ENCODE measurements around the gene TMEM9.

TMEM9 gene

DNA sequence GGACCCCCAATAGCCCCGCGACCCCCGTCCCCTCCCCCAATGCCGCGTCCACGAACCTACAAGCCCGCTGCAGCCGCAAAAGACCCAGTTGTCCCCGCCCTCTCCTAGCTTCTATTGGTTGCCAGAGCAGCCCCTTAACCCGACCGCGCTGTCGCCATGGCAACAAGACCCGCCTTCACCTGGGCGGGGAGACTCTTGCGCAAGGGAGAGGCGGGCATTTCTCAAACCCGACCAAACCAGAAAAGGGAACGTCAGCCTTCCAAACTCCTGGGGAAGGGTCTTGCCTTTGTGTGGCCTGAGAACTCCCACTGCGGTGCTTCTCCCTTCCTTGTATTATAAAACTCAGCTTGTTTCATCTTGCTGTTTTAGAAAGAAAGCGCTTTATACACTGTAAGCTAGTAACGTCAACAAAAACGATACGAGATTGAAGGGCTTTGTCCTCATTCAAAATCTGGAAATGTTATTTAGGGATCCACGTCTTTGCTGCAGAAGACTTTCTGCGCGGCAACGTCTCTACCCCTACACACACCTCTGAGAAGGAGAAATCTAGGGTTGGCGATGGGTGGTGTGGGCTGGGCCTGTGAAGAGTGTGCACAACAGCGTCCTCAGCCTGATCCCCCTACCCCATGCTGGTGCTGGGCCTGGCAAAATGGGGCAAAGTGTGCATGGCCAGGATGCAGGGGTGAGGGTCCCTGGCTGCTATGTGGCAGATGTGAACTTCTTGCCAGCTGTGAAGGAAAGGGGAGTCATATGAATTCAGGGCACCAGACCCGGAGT lies at the start of gene TMEM9:
Gene TMEM9, minus strand, starts transcription at position 86 of the 777 bp plus-strand sequence. CDS start 551 bp downstream, outside the sequence.
- peak; percentile 36 for DNase-seq

GRCh38 chr1:201198598-201198997 lies 44.3 kb upstream of the TMEM9 start:
- DNase-seq, result no peak

- no peak for DNase-seq
These were observed 39.8 kb upstream of the TMEM9 start for GRCh38 chr1:201194046-201194445.

GRCh38 chr1:201192261-201192788 lies 38.1 kb upstream of the TMEM9 start:
- DNase-seq, result no peak

DNA sequence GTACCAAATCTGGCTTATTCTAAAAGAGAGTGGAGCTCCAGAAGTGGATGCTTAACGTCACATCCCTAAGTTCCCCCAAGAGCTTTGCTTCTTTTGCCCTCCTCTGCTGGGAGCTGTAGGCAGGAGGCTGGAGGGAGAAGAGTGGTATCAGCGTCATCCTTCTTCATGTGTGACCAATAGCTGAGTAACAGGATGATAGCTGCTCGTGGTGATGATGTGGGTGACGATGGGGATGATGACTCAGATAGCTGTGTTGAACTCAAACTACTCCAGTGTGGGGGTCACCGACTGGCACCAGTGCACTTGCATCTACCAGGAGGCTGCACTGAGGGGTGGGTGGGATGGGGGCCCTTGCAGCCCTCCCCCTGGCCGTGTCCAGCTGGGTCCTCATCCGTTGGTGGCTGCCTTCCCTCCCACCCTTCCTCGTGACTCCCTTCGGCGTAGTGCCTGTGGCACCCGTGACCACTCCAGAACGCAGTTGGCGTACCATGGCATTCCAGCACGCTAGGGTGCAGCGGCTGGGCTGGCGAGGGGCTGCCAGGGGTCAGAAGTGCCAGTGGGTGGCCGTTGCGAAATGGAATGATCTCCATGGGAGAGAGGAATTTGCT lies 37.5 kb upstream of the TMEM9 start:
- DNase-seq, result no peak

- no peak for DNase-seq
These were observed 36.4 kb upstream of the TMEM9 start, which contains the start of gene IGFN1 for GRCh38 chr1:201190624-201191051. Gene IGFN1, plus strand, starts transcription at chr1:201190824. Its CDS starts 2,470 bp downstream, at chr1:201193294.

GRCh38 chr1:201190005-201190404 lies 35.7 kb upstream of the TMEM9 start:
- no peak for DNase-seq

DNA sequence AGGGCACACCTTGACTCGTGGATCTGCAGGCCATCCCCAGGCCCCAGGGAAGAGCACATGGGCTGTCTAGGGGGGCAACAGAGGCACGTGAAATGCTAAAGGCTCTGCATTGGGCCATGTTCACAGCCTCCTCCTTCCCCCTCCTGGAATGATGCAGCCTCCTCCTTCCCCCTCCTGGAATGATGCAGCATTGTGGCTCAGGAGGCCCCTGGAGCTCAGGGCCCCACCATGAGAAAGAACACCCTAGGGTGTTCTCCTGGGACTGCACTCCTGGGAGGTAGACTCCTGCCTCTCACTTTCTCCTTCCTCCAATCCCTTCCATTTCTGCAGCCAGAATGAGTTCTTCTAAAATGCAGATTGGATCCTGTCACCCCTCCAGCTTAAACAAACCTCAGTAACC lies 34.8 kb upstream of the TMEM9 start:
- DNase-seq, result no peak

GRCh38 chr1:201186192-201186591 lies 31.9 kb upstream of the TMEM9 start:
- no peak for DNase-seq

- no peak for DNase-seq
These were observed 31.4 kb upstream of the TMEM9 start for GRCh38 chr1:201185527-201186128.

GRCh38 chr1:201185123-201185453 lies 30.8 kb upstream of the TMEM9 start:
- DNase-seq, result no peak

DNA sequence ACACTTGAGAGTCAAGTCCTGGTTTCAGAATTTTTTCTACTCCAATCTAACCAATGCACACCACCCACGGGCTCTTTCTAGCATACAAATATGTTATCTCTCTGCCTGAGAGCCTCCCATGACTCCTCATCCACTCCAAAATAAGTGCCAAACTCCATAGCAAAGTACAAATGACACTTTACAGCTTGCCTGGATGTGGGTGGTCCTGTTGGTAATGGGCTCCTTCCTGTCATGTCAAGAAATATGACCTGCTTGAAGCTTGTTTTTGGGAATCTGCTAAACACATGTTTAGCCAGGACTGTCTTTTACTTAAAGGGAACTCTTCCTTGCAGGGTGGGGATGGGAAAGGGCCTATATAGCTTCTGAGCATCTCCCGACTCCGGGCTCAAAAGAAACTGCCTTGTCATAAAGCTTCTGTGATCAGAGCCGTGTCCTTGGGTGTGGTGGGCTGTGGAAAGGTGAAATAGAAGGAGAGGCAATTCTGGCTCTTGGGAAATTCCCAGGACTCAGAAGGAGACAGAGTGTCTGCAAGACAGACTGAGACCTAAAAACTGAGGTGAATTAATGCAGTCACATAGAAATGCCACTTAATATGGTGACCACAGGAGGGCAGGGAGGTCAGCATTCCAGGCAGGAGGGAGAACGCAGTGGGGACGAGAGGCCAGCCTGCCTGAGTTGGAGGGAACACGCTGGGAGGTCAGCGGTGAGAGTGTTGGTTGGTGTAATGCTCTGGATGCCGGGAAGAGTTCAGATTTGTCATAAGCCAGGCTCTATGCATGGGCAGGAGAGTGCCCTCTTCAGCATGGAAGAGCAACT lies 30.2 kb upstream of the TMEM9 start:
- DNase-seq, result no peak

GRCh38 chr1:201183753-201184152 lies 29.5 kb upstream of the TMEM9 start:
- no peak for DNase-seq

- no peak for DNase-seq
These were observed 28.9 kb upstream of the TMEM9 start for GRCh38 chr1:201183209-201183608.

DNA sequence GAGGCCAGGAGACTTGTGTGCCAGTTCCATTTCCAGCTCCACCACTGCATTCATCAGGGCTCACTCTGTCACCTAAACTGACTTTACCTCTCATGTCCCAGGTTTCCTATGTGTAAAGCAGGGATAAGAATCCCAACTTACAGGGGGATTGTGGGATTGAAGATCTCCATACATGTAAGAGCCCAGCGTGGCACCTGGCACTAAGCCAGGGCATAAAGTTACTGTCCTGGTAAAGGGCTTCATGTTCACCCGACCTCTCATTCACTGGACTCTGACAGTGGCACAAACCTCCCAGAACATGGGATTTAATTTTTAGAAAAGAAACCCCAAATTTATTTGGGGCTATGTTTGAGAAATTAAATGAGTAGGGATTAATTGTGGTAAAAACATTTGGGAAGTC lies 27.5 kb upstream of the TMEM9 start:
- DNase-seq, result no peak

- DNase-seq, result no peak
These were observed 27.0 kb upstream of the TMEM9 start for GRCh38 chr1:201181323-201181722.

GRCh38 chr1:201180901-201181300 lies 26.6 kb upstream of the TMEM9 start:
- no peak for DNase-seq

DNA sequence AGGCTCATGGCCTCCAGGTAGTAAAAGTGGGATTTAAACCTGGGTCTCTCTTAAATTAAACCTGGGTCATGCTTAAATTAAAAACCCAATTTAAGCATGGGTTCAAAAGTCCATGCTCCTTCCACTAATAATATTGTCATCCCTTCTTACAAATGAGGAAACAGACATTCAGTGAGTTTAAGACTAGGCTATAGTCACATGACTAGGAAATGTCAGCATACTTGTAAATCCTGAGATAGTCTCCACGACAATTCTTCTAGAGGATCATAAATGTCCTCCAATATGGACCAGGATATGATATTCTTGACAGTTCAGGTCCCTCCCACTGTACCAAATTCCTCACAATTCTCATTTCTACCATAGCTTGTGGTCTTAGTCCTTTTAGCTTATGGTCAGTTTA lies 25.9 kb upstream of the TMEM9 start:
- DNase-seq, result no peak

DNA sequence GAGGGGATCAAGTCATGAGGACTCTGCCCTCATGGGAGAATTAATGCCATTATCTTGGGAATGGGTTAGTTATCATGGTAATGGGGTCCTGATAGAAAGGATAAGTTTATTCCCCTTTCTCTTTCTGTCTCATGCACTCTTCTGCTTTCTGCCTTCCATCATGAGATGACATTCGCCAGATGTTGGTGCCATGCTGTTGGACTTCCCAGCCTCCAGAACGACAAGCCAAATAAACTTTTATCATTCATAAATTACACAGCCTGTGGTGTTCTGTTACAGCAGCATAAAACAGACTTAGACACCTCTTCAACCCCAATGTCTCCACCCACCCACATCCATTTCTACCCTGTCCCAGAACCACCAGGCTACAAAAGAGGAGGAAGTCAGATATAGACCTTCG lies 24.4 kb upstream of the TMEM9 start:
- no peak for DNase-seq

- no peak for DNase-seq
These were observed 22.7 kb upstream of the TMEM9 start for GRCh38 chr1:201176940-201177339.

DNA sequence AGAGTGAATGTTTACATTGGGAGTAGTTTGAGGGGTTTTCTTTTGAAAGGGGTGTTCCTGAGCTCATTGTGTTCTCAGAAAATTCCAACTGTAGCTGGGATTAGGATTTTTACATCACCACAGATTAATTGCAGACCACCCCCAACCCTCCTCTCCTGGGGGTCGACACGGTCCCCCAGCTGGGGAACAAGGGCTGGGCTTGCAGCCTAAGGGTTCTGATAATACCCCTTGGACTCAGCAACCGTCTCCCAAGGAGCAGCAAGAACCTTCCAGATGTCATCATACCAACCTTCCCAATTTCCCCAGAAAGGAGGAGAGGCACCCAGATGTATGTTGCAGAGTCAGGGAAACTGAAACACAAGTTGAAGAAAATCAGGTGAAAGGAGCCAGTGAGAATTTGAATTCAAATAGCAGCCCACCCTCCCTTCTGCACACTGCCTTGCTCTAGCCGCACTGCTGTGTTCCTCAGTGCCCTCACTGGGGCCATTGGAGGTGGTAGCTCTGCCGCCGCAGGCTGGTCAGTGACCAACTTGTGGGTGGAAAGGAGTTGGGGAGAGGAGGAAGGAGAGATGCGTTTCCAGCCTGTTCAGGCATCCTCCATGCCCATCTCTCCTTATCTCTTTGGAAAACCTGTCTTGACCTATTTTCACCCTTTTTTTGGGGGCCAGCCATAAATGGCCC lies 21.7 kb upstream of the TMEM9 start:
- no peak for DNase-seq

DNA sequence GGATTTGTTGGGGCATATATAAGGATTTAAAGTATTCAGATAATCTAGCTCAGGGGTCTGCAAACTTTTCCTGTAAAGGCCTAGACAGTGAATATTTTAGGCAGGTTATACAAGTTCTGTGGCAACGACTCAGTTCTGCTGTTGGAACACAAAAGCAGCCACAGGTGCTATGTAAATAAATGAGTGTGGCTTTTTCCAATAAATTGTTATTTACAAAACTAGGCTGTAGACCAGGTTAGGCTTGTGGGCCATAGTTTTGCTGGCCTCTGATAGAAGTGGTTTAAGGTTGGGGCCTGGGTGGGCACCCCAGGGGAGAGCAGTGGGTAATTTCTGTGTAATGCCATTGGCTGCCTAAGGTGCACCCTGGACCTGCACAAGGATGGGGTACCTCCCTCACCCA lies 19.5 kb upstream of the TMEM9 start:
- DNase-seq, result no peak

Data from NCI-H187 treated with DMSO at 0.1 percent for 48 hours (cell line).